SIG-M5 (cell line): ENCODE results near the gene RAI1.

Experiments
- DNase-seq: peaks from one replicate; lab custom pipeline; 2025; lab: John Stamatoyannopoulos, UW

The RAI1 gene

GRCh38 chr17:17784657-17785267, 103.5 kb downstream of the RAI1 start:
- no peak for DNase-seq

GRCh38 chr17:17785407-17785806, 104.1 kb downstream of the RAI1 start:
- DNase-seq, result no peak

GRCh38 chr17:17786998-17787397, 105.7 kb downstream of the RAI1 start:
- no peak for DNase-seq

DNA sequence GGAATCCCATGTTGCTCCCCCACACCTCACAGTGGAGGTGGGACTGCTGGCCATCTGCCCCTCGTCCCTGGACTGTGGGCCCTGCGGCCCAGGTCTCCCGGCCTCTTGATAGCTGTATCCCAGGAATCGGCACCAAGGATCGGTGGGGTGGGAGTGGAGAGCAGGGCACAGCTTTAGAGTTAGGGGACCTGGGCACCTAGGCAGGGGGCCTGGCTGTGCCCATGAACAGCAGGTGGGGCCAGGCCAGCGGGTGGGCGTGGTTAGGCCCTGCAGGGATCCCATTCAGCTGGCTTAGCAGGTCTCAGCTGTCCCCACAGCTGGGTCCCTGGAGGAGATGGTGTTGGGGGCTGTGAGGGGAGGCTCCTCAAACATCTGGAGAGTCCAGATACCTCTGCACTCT, 106.3 kb downstream of the RAI1 start:
- DNase-seq, result no peak

DNA sequence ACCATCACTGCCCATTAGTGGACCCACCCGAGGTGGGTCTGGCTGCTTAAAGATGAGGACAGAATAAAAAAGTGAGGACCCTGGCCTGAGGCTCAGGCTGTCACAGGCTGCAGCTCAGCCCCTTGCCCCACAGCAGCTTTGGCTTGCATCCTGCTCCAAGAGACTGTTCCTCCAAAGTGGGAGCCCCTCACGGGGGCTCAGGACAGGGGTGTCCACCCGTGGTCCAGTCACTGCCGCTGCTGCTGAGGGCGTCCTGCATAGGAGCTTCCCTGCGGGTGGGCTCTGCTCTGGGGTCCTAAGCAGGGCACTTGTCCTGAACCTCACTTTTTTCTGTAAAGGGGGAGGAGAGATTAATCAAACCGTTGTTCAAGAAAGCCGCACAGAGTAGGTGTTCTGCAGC, 107.7 kb downstream of the RAI1 start:
- DNase-seq, result no peak

- DNase-seq, result no peak
Observed at GRCh38 chr17:17789410-17789809, 108.2 kb downstream of the RAI1 start.

DNA sequence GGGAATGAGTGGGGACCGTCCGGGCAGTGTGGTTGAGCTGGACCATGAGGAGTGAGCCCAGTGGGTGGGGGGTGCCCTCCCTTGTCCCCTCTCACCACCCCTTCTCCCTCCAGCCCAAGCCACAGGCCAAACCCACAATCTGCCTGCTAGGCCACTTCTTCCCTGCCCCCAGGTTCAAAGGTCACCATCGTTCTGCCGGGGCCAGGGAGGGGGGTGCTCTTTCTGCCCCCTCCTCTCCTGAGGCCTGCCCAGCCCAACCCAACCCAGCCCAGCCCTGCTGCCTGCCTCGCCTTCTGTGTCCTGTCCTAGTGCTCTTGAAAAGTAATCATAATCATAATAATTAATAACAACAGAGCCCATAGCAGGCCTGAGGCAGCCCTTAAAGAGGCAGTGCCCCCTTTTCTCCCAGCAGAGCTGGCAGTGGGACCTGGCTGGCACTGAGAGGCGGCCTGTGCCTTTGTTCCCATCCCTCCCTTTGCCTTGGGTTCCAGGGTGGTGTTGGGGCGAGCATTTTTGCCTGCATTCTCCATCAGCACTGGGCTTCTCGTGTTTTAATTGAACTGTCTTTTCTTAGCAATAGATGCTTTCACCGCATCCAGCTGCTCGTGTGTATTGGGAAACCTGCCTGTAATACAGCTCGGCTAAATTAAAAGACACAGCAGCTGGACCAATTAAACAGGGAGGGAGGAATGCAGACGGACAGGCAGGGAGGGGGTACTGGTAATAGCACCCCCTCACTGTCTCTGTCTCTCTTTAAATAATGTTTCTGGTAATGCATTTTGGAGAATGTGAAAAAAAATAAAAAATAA, 108.8 kb downstream of the RAI1 start:
- DNase-seq, result no peak

- no peak for DNase-seq
Observed at GRCh38 chr17:17790637-17791464, 109.6 kb downstream of the RAI1 start.

DNA sequence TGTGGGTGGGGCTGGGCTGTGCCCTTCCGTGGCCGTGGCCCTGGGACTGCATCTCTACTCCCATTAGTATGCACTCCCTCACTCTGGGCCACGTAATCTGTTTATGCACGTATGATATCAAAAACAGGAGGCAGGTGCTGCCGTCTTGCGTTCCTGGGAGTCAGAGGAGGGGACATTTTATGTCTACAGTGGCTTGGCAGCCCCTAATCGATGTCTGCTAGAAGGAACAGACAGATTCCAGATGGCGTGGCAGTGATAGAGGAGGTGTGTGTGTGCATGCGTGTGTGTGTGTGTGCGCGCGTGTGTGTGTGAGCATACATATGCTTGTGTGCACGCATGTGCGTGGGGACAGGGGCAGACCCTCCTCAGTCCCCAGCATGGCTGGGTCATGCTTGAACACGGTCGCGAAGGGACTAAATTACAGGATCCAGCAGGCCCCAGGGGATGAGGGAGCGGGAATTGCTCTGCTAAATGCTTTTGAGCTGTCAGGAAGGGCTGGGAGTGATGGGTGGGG, 110.8 kb downstream of the RAI1 start:
- no peak for DNase-seq

- no peak for DNase-seq
Observed at GRCh38 chr17:17792551-17793377, 111.5 kb downstream of the RAI1 start.

DNA sequence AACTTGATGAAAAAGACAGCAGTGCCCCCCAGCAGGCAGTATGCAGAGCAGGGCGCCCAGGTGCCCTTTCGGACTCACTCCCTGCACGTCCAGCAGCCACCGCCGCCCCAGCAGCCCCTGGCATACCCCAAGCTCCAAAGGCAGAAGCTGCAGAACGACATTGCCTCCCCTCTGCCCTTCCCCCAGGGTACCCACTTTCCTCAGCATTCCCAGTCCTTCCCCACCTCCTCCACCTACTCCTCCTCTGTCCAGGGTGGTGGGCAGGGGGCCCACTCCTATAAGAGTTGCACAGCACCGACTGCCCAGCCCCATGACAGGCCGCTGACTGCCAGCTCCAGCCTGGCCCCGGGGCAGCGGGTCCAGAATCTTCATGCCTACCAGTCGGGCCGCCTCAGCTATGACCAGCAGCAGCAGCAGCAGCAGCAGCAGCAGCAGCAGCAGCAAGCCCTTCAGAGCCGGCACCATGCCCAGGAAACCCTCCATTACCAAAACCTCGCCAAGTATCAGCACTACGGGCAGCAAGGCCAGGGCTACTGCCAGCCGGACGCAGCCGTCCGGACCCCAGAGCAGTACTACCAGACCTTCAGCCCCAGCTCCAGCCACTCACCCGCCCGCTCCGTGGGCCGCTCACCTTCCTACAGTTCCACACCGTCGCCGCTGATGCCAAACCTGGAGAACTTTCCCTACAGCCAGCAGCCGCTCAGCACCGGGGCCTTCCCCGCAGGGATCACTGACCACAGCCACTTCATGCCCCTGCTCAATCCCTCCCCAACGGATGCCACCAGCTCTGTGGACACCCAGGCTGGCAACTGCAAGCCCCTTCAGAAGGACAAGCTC, 112.3 kb downstream of the RAI1 start:
- DNase-seq, result no peak

DNA sequence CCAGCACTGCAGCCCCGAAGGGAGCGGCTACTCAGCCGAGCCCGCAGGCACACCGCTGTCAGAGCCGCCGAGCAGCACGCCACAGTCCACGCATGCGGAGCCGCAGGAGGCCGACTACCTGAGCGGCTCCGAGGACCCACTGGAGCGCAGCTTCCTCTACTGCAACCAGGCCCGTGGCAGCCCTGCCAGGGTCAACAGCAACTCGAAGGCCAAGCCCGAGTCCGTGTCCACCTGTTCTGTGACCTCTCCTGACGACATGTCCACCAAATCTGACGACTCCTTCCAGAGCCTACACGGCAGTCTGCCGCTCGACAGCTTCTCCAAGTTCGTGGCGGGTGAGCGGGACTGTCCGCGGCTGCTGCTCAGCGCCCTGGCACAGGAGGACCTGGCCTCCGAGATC, 113.1 kb downstream of the RAI1 start:
- DNase-seq, result no peak

- no peak for DNase-seq
Observed at GRCh38 chr17:17795296-17795695, 114.0 kb downstream of the RAI1 start.

DNA sequence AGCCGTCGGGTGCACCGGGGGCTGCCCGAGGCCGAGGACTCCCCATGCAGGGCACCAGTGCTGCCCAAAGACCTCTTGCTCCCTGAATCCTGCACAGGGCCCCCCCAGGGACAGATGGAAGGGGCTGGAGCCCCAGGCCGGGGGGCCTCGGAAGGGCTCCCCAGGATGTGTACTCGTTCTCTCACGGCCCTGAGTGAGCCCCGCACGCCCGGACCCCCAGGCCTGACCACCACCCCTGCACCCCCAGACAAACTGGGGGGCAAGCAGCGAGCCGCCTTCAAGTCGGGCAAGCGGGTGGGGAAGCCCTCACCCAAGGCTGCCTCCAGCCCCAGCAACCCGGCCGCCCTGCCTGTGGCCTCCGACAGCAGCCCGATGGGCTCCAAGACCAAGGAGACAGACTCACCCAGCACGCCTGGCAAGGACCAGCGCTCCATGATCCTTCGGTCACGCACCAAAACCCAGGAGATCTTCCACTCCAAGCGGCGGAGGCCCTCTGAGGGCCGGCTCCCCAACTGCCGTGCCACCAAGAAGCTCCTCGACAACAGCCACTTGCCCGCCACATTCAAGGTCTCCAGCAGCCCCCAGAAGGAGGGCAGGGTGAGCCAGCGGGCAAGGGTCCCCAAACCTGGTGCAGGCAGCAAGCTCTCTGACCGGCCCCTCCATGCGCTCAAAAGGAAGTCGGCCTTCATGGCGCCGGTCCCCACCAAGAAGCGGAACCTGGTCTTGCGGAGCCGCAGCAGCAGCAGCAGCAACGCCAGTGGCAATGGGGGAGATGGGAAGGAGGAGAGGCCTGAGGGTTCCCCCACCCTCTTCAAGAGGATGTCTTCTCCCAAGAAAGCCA, 114.9 kb downstream of the RAI1 start:
- no peak for DNase-seq

DNA sequence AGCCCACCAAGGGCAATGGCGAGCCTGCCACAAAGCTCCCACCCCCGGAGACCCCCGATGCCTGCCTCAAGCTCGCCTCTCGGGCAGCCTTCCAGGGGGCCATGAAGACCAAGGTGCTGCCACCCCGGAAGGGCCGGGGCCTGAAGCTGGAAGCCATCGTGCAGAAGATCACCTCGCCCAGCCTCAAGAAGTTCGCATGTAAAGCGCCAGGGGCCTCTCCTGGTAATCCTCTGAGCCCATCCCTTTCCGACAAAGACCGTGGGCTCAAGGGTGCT, 115.5 kb downstream of the RAI1 start:
- DNase-seq, result no peak

DNA sequence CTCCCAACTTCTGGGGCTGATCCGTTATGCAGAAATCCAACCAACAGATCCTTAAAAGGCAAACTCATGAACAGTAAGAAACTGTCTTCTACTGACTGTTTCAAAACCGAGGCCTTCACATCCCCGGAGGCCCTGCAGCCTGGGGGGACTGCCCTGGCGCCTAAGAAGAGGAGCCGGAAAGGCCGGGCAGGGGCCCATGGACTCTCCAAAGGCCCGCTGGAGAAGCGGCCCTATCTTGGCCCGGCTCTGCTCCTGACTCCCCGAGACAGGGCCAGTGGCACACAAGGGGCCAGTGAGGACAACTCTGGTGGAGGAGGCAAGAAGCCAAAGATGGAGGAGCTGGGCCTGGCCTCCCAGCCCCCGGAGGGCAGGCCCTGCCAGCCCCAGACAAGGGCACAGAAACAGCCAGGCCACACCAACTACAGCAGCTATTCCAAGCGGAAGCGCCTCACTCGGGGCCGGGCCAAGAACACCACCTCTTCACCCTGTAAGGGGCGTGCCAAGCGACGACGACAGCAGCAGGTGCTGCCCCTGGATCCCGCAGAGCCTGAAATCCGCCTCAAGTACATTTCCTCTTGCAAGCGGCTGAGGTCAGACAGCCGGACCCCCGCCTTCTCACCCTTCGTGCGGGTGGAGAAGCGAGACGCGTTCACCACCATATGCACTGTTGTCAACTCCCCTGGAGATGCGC, 116.0 kb downstream of the RAI1 start:
- no peak for DNase-seq

DNA sequence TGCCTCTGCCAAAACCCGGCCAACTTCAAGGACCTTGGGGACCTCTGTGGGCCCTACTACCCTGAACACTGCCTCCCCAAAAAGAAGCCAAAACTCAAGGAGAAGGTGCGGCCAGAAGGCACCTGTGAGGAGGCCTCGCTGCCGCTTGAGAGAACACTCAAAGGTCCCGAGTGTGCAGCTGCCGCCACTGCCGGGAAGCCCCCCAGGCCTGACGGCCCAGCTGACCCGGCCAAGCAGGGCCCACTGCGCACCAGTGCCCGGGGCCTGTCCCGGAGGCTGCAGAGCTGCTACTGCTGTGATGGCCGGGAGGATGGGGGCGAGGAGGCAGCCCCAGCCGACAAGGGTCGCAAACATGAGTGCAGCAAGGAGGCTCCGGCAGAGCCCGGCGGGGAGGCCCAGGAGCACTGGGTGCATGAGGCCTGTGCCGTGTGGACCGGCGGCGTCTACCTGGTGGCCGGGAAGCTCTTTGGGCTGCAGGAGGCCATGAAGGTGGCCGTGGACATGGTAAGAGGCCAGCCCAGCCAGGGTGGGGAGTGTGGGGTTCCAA, 116.8 kb downstream of the RAI1 start:
- no peak for DNase-seq

DNA sequence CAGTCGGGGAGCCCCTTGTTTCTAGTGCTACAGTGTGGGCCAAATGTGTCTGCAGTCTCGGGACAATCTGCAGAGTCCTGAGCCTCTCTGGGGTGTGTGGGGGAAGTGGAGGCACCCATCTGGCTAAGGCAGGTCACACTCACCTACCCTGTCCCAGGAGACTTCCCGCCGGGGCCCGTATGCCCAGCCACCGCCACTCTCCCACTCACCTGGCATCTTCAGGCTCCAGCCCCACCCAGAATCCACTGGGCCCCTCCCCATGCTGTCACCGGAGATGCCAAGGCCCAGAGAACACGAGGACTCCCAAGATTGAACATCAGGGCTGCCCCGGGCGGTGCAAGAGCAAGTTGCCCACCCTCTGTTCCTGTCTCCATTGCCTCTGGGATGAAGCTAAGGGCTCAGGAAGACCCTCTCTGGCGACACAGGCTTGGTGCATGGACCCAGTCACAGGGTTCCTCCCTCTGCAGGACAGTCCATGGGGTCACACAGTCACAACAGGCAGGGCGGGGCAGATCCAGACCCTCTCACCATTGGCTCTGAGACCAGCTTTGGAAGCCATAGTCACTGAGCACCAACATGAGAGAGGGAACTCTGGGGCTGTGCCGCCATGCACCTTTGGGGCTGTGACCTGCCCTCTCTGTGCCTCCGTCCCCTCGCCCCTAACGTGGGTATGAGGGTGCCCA, 117.5 kb downstream of the RAI1 start:
- no peak for DNase-seq
